MCF 10A (cell line): ENCODE measurements around the gene DNAJC12. TPM values are rescaled to one million over a fixed set of nuclear protein-coding genes. Genes with fewer than 3 reads are reported as not detected.

Experiments
- BruUV-seq: library from RNA; stranded (reverse); fragments of 400-500 nt; replicated peaks from 2 replicates; lab custom pipeline; 2021; lab: Mats Ljungman, UMichigan
- CTCF ChIA-PET: fragments of 300-600 bp; sonication (Branson Sonifier 250); formaldehyde crosslinking; extraction: SDS; loops from one replicate; lab custom pipeline; 2021; ENCODE audit warnings: antibody characterized with exemption, inconsistent platforms; lab: Yijun Ruan, JAX
- POLR2A ChIA-PET: fragments of 300-600, 350-650 bp; sonication (Branson Sonifier 250); formaldehyde crosslinking; extraction: SDS; loops from one replicate; lab custom pipeline; 2020; ENCODE audit warnings: antibody characterized with exemption, inconsistent platforms; lab: Yijun Ruan, JAX
- DNase-seq: peaks from one replicate; pipeline ENCODE4 v3.0.0-alpha.2; 2018; ENCODE audit not compliant: unreplicated experiment
- H3K27ac Mint-ChIP-seq: one replicate; pipeline ENCODE4 v1.8.0; 2022; ENCODE audit warnings: mild to moderate bottlenecking, low read depth, mixed read lengths; ENCODE audit not compliant: unreplicated experiment
- H3K27me3 Mint-ChIP-seq: one replicate; pipeline ENCODE4 v1.8.0; 2022; ENCODE audit warnings: mixed read lengths; ENCODE audit not compliant: insufficient read depth, unreplicated experiment
- H3K36me3 Mint-ChIP-seq: one replicate; pipeline ENCODE4 v1.8.0; 2022; ENCODE audit warnings: mild to moderate bottlenecking, moderate library complexity, mixed read lengths; ENCODE audit not compliant: insufficient read depth, unreplicated experiment
- H3K4me1 Mint-ChIP-seq: one replicate; pipeline ENCODE4 v1.8.0; 2022; ENCODE audit warnings: mixed read lengths; ENCODE audit not compliant: insufficient read depth, unreplicated experiment
- H3K4me3 Mint-ChIP-seq: one replicate; pipeline ENCODE4 v1.8.0; 2022; ENCODE audit warnings: mild to moderate bottlenecking, moderate library complexity, mixed read lengths; ENCODE audit not compliant: unreplicated experiment
- H3K9me3 Mint-ChIP-seq: one replicate; pipeline ENCODE4 v1.8.0; 2022; ENCODE audit warnings: mixed read lengths; ENCODE audit not compliant: unreplicated experiment
- intact Hi-C: fragments of 100-400 bp; cut with micrococcal nuclease; formaldehyde crosslinking; loops from 2 replicates; pipeline ENCODE4 v1.14.1; 2022
- total RNA-seq: library from RNA; stranded (reverse); gene quantifications from 2 replicates; pipeline ENCODE4 v1.2.3, GENCODE V29; 2022
- TF ChIP-seq, protein P1 (sequence below): fragments of 200-600 bp; IDR thresholded peaks from one replicate; pipeline ENCODE4 v1.8.0; 2022; ENCODE audit warnings: antibody characterized with exemption, mild to moderate bottlenecking; ENCODE audit not compliant: unreplicated experiment

Gene DNAJC12
- total RNA-seq, 1 experiment from 2014 or later, result 9.5 TPM

DNA sequence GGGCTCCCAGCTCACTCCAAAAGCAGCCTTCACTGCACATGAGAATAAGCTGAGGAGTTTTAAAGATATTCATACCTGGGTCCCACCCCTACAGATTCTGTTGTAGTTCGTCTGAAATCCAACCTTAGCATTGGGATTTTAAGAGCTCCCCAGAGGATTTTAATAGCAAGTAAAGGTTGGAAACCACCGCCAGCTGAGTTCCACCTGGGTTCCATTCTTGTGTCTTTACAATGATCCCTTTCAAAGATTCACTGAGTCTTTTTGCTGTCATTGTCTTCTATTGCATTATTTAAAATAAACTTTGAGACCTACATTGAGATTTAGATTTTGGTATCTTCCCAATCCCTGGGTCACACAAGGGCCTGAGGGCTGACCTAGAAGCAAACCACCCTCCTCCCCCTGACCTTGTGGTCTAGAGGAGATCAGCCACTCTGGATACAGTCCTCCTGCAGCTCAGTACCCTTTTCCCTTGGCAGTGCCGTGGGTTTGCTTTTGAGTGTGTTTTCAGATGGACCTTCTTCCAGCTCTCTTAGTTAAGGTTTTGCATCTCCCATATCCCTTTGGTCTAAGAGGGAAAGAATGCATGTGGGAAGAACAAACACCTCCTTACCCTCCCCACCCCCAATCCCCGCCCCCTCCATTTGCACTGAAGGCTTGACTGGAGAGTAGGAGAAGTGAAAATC lies 23.9 kb upstream of the DNAJC12 start:
- H3K27ac Mint-ChIP-seq, result no peak overlapping the region
- TF ChIP-seq, protein P1, sequence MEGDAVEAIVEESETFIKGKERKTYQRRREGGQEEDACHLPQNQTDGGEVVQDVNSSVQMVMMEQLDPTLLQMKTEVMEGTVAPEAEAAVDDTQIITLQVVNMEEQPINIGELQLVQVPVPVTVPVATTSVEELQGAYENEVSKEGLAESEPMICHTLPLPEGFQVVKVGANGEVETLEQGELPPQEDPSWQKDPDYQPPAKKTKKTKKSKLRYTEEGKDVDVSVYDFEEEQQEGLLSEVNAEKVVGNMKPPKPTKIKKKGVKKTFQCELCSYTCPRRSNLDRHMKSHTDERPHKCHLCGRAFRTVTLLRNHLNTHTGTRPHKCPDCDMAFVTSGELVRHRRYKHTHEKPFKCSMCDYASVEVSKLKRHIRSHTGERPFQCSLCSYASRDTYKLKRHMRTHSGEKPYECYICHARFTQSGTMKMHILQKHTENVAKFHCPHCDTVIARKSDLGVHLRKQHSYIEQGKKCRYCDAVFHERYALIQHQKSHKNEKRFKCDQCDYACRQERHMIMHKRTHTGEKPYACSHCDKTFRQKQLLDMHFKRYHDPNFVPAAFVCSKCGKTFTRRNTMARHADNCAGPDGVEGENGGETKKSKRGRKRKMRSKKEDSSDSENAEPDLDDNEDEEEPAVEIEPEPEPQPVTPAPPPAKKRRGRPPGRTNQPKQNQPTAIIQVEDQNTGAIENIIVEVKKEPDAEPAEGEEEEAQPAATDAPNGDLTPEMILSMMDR, result no peak
- H3K4me1 Mint-ChIP-seq, result no peaks in the 10 kb centered on the region
- intact Hi-C loops, result no loop called here
- DNase-seq, result no peak
- ChIA-PET POLR2A (interaction anchor here (1.6 kb wide), 1 partner anchor 22 kb away, joined by 6 read pairs; no protein-coding TSS in a partner anchor), CTCF (interaction anchor here (0.6 to 1.8 kb wide), 5 partner anchors 13 to 865 kb away, joined by 3 to 4 read pairs (median 3); no protein-coding TSS in a partner anchor)
- no TSS peak for BruUV-seq
- H3K4me3 Mint-ChIP-seq, result no peak overlapping the region
- H3K9me3 Mint-ChIP-seq, result no peaks in the 10 kb centered on the region
- H3K27me3 Mint-ChIP-seq, result no peaks in the 10 kb centered on the region
- no peaks in the 10 kb centered on the region for H3K36me3 Mint-ChIP-seq

DNA sequence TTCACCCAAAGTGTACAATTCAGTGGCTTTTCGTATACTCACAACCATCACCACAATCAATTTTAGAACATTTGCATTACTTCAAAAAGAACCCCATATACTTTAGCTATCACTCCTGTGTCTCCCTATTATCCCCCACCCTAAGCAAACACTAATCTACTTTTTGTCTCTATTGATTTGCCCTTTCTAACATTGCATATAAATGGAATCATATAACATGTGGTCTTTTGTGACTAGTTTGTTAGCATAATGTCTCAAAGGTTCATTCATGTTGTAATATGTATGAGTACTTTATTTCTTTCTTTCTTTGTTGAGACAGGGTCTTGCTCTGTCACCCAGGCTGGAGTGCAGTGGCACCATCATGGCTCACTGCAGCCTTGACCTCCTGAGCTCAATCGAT lies 21.0 kb upstream of the DNAJC12 start:
- no peaks in the 10 kb centered on the region for H3K9me3 Mint-ChIP-seq
- TF ChIP-seq, protein P1, result no peak
- H3K4me3 Mint-ChIP-seq, result no peak overlapping the region
- intact Hi-C loops, result loop anchor here (5.0 kb wide), 2 partner anchors 213 to 443 kb away; no protein-coding TSS in a partner anchor
- H3K27ac Mint-ChIP-seq, result no peak overlapping the region
- no peaks in the 10 kb centered on the region for H3K27me3 Mint-ChIP-seq
- peaks cover 7% of the 10 kb centered on the region for H3K4me1 Mint-ChIP-seq
- no peak for DNase-seq
- BruUV-seq, result no TSS peak
- CTCF ChIA-PET, result interaction anchor here (0.6 to 0.7 kb wide), 3 partner anchors 26 to 223 kb away, joined by 3 to 4 read pairs (median 3); no protein-coding TSS in a partner anchor
- POLR2A ChIA-PET, result no interaction called here
- H3K36me3 Mint-ChIP-seq, result peaks cover 6% of the 10 kb centered on the region

DNA sequence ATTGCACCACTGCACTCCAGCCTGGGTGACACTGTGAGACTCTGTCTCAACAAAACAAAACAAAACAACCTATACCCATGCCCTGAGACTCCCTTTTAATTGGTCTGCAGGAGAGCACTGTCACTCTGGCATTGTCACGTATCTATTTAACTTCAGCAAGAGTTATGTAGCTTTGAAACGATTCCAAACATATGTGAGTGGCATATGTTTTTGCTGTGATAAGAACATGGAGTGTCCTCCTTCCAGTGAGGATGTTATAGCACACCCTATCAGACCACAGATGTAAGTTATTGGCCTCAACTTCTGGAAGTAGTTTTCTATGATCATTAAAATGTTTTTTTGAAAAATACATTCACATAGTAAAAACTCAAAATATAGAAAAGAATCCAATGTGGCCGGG lies 15.5 kb upstream of the DNAJC12 start:
- intact Hi-C loops, result no loop called here
- peaks cover 13% of the 10 kb centered on the region for H3K36me3 Mint-ChIP-seq
- TF ChIP-seq, protein P1, result no peak
- H3K4me1 Mint-ChIP-seq, result peaks cover 7% of the 10 kb centered on the region
- DNase-seq, result no peak
- BruUV-seq, result no TSS peak
- no peaks in the 10 kb centered on the region for H3K27me3 Mint-ChIP-seq
- no peak overlapping the region for H3K27ac Mint-ChIP-seq
- H3K4me3 Mint-ChIP-seq, result no peak overlapping the region
- no peaks in the 10 kb centered on the region for H3K9me3 Mint-ChIP-seq
- POLR2A ChIA-PET, result no interaction called here
- CTCF ChIA-PET, result interaction anchor here (1.1 kb wide), 2 partner anchors 12 to 449 kb away, joined by 3 to 5 read pairs; no protein-coding TSS in a partner anchor

DNA sequence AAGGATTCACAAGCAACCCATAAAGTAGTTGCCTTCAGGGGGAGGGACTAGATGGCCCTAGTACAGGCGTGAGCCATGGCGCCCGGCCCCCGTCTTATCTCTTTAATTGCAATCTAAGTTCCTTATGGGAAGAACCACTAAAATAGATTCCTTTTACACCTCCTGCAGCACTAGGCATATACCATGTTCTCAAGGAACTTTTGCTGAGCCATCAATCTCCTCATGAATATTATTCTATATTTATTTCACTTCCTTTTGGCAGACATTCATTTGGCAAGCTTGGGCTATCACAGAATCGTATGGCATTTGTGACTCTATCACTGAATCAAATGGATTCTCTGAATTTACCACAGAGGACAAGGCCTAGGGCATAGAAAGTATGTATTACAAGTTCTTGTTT lies 14.8 kb upstream of the DNAJC12 start:
- H3K36me3 Mint-ChIP-seq, result peaks cover 13% of the 10 kb centered on the region
- H3K4me3 Mint-ChIP-seq, result no peak overlapping the region
- no peaks in the 10 kb centered on the region for H3K27me3 Mint-ChIP-seq
- intact Hi-C loops, result no loop called here
- TF ChIP-seq, protein P1, result no peak
- POLR2A ChIA-PET, result interaction anchor here (1.8 to 2.3 kb wide), 2 partner anchors 15 to 31 kb away, joined by 4 to 5 read pairs; partner anchors contain the start of genes DNAJC12 and SIRT1
- DNase-seq, result no peak
- H3K4me1 Mint-ChIP-seq, result peaks cover 7% of the 10 kb centered on the region
- CTCF ChIA-PET, result interaction anchor here (1.3 to 1.5 kb wide), 3 partner anchors 42 to 303 kb away, joined by 3 to 7 read pairs (median 3); no protein-coding TSS in a partner anchor
- H3K27ac Mint-ChIP-seq, result no peak overlapping the region
- BruUV-seq, result no TSS peak
- no peaks in the 10 kb centered on the region for H3K9me3 Mint-ChIP-seq
